Measurements from ENCODE around the gene QRFP.

Gene QRFP

GRCh38 chr9:130879863-130880411 is 16.7 kb downstream of the QRFP start:
- no peak for TF ChIP-seq CTCF (IDR thresholded peaks at IDR 0.05; ENCODE audit: low read depth, low read length, missing control alignments)
- H3K4me3 ChIP-seq (replicated peaks; ENCODE audit: low read depth, low read length), result no peak overlapping the region
- DNase-seq (ENCODE audit: extremely low read depth, low read depth), result no peak

GRCh38 chr9:130878295-130878694 is 18.3 kb downstream of the QRFP start:
- no peak for DNase-seq (ENCODE audit: extremely low read depth, low read depth)
- TF ChIP-seq CTCF (IDR thresholded peaks at IDR 0.05; ENCODE audit: low read depth, low read length, missing control alignments), result no peak
- no peak overlapping the region for H3K4me3 ChIP-seq (replicated peaks; ENCODE audit: low read depth, low read length)

DNA sequence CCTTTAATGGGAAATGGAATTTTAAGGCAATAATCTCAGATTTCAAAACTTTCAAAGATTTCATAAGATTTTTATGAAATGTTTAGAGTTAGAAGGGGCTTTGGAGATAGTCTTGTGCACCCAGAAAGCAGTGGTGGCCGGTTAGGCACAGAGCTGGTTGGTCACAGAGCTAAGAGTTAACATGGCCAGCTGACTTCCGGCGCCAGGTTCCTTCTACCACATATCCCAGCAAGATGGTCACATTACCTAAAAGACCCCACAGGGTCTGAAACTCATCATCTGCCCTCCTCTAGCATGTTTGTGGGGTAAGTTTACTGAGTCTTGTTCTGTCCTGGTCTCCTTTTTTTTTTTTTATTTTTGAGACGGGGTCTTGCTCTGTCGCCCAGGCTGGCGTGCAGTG is 19.3 kb downstream of the QRFP start:
- H3K4me3 ChIP-seq (replicated peaks; ENCODE audit: low read depth, low read length), result no peak overlapping the region
- no peak for TF ChIP-seq CTCF (IDR thresholded peaks at IDR 0.05; ENCODE audit: low read depth, low read length, missing control alignments)
- DNase-seq (ENCODE audit: extremely low read depth, low read depth), result no peak

- no peak for DNase-seq (ENCODE audit: extremely low read depth, low read depth)
- TF ChIP-seq CTCF (IDR thresholded peaks at IDR 0.05; ENCODE audit: low read depth, low read length, missing control alignments), result no peak
- no peak overlapping the region for H3K4me3 ChIP-seq (replicated peaks; ENCODE audit: low read depth, low read length)
These were observed 21.8 kb downstream of the QRFP start for GRCh38 chr9:130874783-130875182.

GRCh38 chr9:130873966-130874365 is 22.6 kb downstream of the QRFP start:
- no peak for DNase-seq (ENCODE audit: extremely low read depth, low read depth)

GRCh38 chr9:130872912-130873503 is 23.6 kb downstream of the QRFP start:
- no peak overlapping the region for H3K4me3 ChIP-seq (replicated peaks; ENCODE audit: low read depth, low read length)
- no peak for TF ChIP-seq CTCF (IDR thresholded peaks at IDR 0.05; ENCODE audit: low read depth, low read length, missing control alignments)
- no peak for DNase-seq (ENCODE audit: extremely low read depth, low read depth)

More at GRCh38 chr9:130873966-130874365, 22.6 kb downstream of the QRFP start:
- no peak overlapping the region for H3K4me3 ChIP-seq (replicated peaks; ENCODE audit: low read depth, low read length)
- no peak for TF ChIP-seq CTCF (IDR thresholded peaks at IDR 0.05; ENCODE audit: low read depth, low read length, missing control alignments)

DNA sequence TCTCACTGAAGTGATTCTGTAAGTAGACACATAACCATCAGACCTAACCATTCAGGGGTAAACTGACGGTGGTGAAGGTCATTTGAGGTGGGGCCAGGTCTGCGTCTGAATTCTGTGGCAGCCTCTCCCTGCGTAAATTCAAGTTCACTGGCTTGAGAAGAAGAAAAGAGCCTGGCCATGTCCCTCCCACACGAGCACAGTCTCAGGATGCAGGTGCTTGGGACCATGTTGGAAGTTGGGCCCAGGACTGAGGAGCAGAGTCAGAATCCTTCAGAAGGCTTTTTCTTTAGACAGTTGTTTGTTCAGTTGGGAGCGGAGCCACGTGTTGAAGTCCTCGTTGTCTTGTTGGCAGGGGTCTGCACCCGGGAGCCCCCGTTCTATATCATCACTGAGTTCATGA is 24.1 kb downstream of the QRFP start:
- no peak for TF ChIP-seq CTCF (IDR thresholded peaks at IDR 0.05; ENCODE audit: low read depth, low read length, missing control alignments)
- no peak overlapping the region for H3K4me3 ChIP-seq (replicated peaks; ENCODE audit: low read depth, low read length)
- DNase-seq (ENCODE audit: extremely low read depth, low read depth), result no peak
